HepG2 (cell line): ENCODE measurements around the gene TRIM5. TPM values are rescaled to one million over a fixed set of nuclear protein-coding genes. Genes with fewer than 3 reads are reported as not detected.

ENCODE experiments used
- IKZF1 ChIP-seq: fragments of 450-650 bp; IDR thresholded peaks from 2 replicates; pipeline ENCODE4 v1.7.1; 2016
- JUND ChIP-seq: sonication (generic); formaldehyde crosslinking; IDR thresholded peaks from 2 replicates; pipeline ENCODE4 v1.8.0; 2022; ENCODE audit warnings: mild to moderate bottlenecking, missing genetic modification reagents
- PATZ1 ChIP-seq: sonication (generic); formaldehyde crosslinking; IDR thresholded peaks from 2 replicates; pipeline ENCODE4 v1.4.0; 2020; ENCODE audit warnings: missing genetic modification reagents
- SIN3B ChIP-seq: fragments of 150-350 bp; IDR thresholded peaks from 2 replicates; pipeline ENCODE4 v1.6.1; 2014; ENCODE audit warnings: low read length
- ZFP90 ChIP-seq: sonication (generic); formaldehyde crosslinking; IDR thresholded peaks from 2 replicates; pipeline ENCODE4 v1.8.0; 2022; ENCODE audit warnings: missing genetic modification reagents, mild to moderate bottlenecking, inconsistent platforms, borderline replicate concordance
- ZSCAN29 ChIP-seq: sonication (generic); formaldehyde crosslinking; conservative IDR thresholded peaks from 2 replicates; pipeline ENCODE4 v1.4.0; 2020; ENCODE audit warnings: mild to moderate bottlenecking, missing genetic modification reagents
- polyA plus RNA-seq, 8 experiments: library from polyadenylated mRNA; depleted of rRNA in 3 of 8; stranded (reverse) in 7 of 8; unstranded in 1 of 8; fragments of >200 nt; fragmentation: Illumina TruSeq in 4 of 8; extraction: Trizol in 4 of 8; gene quantifications; 2 replicates each; pipeline versions ENCODE4 v1.2.1 to v1.2.3, GENCODE V29; 2011 to 2016; ENCODE audit warnings: low read depth in 4 of 8, missing spikeins in 1 of 8, mixed read lengths in 1 of 8; ENCODE audit not compliant: insufficient read depth in 1 of 8
- total RNA-seq, 5 experiments: library from RNA; depleted of rRNA; stranded (reverse); fragments of >200 nt; fragmentation: Illumina TruSeq; extraction: Trizol; gene quantifications; 2 replicates each; pipeline ENCODE4 v1.2.3, GENCODE V29; 2016; ENCODE audit warnings: low read depth in 1 of 5
- TF ChIP-seq, protein P1 (sequence below): sonication (generic); formaldehyde crosslinking; IDR thresholded peaks from 2 replicates; pipeline ENCODE4 v1.4.0; 2020; ENCODE audit warnings: mild to moderate bottlenecking, missing genetic modification reagents

TRIM5 gene
- total and polyA plus RNA-seq, 2 of the 13 experiments (the other 11 are each of a cell fraction or from before 2014, with no cell fraction given): 7.8 to 13.1 TPM

DNA sequence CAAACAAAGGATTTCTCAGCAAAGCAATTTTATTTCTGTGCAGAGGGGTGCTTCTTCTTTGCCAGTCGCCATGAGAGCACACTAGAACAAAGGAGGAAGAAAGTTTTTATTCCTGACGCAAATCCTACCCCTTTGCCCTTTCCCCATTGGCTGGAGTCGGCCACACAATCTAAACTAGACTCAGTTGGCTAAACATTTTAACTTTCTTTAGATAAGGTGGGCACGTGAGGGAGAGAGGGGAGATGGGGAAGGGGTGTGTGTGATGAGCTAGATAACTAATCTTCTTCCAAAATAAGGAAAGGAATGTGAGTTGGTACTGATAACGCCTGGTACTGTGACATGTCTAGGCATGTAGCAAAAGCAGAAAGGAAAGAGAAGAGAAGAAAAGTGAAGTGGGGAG is 5.3 kb upstream of the TRIM5 start (continued):
- TF ChIP-seq IKZF1 (no peak), JUND (no peak), SIN3B (no peak), ZSCAN29 (CRISPR knock-in tag) (no peak), ZFP90 (no peak), PATZ1 (CRISPR knock-in tag) (no peak)
- TF ChIP-seq, protein P1, sequence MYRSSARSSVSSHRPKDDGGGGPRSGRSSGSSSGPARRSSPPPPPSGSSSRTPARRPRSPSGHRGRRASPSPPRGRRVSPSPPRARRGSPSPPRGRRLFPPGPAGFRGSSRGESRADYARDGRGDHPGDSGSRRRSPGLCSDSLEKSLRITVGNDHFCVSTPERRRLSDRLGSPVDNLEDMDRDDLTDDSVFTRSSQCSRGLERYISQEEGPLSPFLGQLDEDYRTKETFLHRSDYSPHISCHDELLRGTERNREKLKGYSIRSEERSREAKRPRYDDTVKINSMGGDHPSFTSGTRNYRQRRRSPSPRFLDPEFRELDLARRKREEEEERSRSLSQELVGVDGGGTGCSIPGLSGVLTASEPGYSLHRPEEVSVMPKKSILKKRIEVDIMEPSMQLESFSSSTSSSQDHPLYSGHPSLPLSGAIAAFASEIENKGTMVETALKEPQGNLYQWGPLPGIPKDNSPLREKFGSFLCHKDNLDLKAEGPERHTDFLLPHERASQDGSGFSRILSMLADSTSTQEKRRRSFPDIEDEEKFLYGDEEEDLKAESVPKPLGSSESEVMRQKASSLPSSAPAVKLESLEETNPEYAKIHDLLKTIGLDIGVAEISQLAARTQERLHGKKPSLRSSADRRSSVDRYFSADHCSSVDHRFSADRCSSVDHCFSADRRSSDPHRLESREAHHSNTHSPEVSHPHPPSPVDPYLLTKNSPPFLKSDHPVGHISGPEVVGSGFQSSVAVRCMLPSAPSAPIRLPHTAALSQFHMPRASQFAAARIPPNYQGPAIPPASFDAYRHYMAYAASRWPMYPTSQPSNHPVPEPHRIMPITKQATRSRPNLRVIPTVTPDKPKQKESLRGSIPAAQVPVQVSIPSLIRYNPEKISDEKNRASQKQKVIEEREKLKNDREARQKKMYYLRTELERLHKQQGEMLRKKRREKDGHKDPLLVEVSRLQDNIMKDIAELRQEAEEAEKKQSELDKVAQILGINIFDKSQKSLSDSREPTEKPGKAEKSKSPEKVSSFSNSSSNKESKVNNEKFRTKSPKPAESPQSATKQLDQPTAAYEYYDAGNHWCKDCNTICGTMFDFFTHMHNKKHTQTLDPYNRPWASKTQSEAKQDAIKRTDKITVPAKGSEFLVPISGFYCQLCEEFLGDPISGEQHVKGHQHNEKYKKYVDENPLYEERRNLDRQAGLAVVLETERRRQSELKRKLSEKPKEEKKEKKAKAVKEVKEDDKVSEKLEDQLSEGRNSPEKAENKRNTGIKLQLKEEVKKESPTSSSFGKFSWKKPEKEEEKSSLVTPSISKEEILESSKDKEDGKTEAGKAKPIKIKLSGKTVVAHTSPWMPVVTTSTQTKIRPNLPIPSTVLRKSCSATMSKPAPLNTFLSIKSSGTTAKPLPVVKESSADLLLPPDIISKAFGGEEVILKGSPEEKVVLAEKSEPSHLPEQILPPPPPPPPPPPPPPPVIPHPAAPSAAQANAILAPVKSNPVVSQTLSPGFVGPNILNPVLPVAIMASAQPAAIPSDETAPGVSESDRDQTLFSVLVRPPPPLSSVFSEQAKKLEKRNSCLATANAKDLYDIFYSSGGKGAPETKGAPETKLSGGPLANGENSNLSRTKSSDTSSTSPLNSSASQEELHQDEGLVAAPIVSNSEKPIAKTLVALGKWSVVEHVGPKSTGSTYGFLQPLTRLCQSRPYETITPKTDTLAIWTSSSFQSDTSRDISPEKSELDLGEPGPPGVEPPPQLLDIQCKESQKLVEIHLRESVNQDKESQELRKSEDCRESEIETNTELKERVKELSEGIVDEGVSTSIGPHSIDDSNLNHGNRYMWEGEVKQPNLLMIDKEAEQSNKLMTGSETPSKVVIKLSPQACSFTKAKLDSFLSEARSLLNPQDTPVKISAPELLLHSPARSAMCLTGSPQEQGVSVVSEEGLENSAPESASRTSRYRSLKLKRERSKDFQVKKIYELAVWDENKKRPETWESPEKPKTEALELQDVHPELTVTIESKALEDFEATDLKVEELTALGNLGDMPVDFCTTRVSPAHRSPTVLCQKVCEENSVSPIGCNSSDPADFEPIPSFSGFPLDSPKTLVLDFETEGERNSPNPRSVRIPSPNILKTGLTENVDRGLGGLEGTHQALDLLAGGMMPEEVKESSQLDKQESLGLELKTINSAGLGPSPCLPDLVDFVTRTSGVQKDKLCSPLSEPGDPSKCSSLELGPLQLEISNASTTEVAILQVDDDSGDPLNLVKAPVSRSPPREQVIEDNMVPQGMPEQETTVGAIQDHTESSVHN: no peak
